NOMO-1 treated with DMSO at 0.1 percent for 48 hours (cell line): ENCODE results near the gene PAX6.

Experiments
- DNase-seq: peaks from one replicate; lab custom pipeline; 2025; ENCODE audit not compliant: unreplicated experiment; lab: John Stamatoyannopoulos, UW

Gene PAX6

DNA sequence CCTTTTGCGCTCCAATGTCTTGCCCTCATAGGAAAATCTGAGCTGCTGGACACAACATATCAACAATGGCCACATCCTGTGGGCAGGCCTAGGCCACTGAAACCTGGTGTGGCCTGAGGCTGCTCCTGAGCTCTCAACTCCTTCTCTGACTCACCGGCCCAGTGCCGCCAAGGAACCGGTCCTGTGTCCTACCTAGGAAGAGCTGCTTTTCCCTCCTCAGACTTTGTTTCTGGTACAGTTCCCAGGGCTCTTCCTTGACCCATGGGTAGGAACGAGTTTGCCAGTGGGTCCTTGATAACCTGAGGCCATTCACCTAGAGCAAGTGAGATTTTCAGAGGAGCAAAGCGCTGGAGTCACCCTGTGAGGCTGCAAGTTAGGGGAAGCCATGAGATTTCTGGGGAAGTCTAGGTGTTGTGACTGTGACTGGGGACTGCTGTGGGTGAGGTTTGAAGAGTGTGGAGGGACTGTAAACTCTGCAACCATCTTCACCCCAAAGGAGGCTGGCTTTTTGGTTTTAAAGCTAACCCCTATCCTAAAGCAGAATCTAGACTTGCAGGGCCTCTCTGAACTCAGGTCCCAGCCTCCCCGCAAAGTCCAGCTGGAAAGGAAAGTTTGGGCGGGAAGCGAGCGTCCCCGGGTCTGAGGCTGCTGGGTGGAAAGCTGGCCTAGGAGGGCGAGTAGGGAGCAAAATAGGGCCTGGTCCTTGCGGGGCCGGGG lies 12.0 kb upstream of the PAX6 start:
- no peak for DNase-seq

DNA sequence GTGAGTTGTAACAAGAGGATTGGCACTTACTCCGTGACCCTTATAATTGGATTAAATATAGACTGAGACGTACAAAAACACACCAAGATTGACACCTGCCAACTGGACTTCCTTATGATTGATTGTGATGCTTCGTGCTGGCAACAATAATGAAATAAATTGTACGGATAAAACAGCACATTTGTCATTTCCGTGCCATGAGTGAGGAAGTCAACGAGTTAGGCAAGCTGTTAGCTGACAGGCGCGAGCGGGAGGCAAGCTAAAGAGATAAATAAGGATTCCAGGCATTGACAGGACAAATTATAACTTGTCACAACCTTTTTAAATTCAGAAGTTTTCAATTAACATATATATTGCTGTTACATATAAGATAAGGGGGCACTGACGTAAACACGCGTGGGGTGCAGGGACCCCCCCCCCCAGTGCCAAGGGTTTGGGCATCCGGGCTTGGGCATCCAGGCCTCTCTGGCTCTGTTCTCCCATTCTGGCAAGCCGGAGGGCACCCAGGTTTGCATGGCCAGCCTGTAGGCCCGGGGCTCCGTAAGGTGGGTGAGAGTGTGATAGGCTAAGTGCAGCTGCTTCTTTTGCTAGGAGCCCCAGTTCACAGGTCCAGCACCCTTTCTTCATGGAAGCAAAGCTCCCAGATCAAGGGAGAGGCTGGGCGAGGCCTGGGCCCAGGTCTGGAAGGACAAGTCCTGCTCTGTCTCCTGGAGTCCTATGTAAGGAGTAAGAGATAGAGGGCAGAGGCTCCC lies 11.2 kb upstream of the PAX6 start:
- no peak for DNase-seq

DNA sequence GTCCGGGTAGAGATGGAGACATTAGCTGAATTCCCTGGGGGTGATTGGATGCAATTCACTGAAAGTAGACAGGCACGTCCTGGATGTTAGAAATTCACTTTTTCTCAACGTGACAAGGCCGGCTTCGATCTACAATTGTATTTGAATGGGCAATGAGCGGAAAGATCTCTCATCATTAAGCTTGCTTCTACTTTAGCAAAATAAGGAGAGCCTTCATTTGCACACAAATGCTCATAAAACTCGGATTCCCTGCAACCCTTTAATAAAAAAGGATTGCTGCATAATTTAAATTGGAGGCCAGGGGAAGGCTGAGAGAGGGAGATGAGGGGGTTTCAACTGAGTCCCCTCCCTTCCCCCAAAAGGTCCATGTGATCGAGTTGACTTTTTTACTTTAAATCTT lies 10.6 kb upstream of the PAX6 start:
- no peak for DNase-seq

DNA sequence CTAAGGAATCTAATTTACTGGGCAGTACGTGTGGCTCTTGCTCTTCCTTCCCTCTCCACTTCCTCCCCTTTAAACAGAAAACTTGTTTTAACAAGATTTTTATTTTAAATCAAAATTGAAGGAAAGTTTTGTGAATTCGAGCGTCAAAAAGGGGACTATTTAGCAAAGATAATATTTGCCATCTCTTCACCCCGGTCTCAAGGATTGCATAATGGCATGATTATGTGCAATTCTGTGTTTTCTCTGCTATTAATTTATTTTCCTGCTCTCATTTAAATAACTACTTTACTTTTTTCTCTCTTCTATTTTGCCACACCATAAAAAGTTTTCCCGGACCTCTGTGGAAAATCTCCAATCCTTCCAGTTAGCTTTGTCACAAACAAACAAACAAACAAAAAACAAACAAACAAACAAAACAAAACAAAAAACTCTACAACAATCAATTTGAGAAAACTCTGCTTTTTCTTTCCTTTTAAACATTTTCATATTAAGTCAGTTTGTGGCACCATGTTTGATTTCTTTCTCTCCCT lies 10.2 kb upstream of the PAX6 start:
- DNase-seq, result no peak

DNA sequence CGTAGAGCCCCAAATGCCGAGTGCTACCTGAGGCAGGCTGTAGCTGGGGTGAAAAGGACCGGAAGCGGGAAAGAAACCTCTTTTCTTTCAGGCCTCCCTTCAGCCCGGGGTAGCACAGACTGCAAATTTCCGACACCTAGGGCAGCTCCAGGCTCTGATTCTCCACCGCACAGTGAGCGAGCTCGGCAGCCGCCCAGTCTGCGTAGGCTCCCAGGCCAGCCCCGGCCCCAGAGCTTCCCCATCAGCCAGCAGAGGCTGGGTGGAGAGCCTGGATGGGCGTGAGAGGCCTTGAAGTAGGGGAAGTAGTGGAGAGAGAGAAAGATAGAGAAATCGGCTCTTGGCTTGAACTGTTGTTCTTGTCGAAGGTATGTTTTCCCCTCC lies 9.3 kb upstream of the PAX6 start:
- DNase-seq, result no peak

DNA sequence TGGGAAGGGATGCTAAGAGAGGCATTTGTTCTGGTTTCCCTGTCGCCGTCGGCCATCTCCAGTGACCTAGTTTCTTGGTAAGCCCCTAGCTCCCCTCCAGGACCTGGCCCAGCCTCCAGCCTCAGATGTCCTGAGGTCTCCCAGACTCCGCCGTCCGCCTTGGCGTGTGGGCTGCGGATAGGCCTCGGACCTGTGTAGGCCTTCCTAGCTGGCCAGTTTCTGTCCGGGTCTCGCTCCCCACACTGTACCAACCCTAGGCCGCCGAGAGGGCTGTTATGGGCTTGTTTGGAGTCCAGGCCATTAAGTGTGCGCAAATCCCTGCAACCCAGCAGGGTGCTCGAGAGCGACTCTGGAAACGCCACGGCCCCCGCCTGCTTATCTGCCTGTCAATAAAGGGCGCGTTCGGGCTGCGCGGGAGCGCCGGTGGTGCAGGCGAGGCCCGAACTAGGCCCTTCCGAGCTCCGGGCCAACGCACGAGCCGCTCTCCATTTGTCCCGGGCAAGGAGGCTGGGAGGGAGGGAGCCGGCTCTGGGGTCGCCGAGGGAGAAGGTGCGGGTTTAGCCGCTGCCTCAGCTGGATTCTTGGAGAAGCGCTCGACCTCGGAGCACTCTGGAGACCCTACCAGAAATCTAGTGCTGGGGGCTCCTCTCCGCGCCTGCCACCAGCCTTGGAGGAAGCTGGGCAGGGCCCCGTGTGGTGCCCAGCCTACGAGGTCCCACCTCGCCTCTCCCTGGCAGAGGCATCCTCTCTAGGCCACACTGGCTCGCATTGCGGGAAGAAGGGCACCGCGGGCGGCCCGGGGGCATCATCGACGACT lies 8.7 kb upstream of the PAX6 start:
- no peak for DNase-seq

DNA sequence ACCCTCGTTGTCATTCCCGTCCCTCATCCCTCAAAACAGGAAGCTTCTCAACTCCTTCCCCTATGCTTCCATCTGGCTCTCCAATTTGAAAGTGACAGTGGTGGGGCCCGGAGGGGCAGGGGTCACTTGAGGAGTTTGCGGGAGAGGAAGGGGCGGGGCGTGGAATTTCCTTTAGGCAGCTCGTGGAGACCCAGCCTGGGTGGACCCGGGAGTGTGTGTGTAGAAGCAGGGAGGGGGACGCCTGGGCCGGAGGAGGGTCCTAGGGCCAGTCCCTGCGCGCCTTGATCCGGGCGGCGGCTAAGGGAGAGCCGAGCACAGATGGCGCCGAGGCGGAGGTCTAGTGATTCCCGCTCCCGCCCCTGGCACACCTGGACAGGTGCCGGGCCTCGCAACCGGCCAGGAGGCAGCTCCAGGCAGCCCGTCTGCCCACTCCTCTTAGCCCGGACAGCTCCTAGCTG lies 7.8 kb upstream of the PAX6 start:
- DNase-seq, result no peak

DNA sequence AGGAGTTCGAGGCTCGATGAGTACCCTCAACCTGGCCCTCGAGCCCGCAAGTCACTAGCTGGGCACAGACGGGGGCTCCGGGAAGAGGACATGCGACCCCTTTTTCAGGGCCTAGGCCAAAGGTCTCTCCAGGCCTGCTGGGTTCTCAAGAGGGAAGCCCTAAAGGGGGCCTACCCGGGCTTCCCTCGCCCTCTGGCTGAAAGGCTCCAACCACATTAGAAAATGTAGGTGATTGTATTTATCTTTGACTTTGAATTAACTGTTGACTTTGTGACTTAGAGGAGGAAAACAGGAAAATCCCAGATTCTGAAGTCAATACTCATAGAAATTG lies 7.3 kb upstream of the PAX6 start:
- no peak for DNase-seq

DNA sequence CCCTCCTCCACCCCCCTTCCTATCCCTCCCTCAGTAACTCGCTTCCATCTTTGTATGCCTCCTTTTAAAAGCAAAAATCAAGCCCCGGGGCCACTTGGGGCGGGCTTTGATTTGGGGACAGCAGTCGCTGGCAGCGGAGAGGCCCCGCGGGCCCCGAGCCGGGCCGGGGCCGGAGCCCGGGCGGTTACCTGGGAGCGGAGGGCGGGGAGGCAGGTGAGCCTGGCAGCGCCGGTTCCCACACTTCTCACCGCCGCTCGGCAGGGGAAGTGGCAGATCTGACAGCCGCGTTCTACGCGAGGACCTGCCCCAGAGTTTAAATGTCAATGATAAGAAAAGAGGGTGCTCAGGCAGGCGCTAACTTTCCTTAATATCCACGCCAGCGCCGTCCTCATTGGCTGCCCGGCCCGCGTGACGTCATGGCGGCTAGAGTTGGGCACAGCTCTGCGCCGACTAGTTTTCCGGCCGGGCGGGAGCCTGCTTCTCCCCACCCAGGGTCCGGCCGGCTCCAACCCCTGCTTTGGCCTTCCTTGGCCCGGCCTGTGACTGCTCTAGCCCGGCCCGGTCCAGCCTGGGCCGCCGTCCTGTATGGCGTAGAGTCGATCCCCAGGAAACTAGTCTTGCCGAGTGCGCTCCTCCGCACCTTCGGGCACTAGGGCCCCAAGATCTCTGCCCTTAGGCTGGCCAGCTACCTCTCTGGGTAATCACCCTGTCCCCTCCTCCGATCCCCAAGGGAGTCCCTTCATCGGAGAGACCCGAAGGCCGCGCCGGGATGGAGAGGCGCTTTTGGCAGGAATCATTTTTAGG lies 6.7 kb upstream of the PAX6 start:
- no peak for DNase-seq

DNA sequence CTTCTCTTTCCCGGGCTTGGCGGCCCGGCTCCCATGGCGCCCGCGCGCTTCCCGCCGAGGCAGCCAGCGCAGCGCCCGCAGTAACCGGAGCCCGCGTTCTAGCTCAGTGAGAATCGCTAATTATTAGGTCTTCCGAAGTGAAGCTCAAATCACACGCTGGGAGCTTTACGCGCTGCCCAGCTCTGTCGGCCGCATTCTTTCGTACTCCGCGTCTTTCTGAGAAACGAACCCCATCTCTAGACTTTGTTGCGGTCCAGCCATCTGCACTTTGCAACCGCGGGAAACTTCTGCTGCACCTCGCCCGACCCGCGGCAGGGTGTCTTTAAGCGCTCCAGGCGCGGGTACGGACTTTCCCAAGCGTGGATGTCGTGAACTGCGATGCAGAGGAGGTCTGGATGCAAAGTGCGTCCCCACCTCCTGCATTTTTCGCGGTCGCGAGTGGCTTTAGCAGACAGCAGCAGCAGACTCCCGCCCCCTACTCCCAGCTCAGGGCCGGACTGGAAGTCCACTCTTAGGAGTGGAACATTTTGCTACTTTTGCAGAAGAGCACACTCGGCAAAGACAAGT lies 6.0 kb upstream of the PAX6 start:
- DNase-seq, result no peak

DNA sequence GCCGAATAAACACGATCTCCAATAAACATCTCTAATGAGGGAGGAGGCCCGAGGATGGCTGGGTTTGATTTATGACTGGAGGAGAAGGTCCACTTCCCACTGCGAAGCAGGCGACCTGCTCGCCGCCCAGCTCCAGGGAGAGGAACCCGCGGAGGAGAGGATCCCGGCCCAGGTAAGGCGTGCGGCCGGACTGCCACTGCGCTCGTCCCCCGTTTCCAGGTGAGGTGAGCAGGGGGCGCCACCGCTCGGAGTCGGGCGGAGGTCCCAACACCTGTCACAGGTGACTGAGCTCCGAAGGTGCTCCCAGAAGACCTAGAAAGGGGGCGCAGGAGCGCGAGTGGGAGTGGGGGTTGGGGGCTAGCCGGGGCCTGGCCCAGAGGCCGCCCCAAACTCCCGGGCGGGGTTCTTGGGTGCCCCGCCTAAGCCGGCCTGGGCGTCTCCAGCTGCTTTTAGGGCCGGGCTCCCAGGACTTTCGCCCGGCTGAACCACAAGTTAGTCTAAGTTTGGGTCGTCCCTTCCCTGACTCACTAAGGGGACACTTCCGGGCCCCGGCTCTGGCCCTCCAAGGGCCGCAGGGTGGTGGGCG lies 5.4 kb upstream of the PAX6 start:
- DNase-seq, result no peak

DNA sequence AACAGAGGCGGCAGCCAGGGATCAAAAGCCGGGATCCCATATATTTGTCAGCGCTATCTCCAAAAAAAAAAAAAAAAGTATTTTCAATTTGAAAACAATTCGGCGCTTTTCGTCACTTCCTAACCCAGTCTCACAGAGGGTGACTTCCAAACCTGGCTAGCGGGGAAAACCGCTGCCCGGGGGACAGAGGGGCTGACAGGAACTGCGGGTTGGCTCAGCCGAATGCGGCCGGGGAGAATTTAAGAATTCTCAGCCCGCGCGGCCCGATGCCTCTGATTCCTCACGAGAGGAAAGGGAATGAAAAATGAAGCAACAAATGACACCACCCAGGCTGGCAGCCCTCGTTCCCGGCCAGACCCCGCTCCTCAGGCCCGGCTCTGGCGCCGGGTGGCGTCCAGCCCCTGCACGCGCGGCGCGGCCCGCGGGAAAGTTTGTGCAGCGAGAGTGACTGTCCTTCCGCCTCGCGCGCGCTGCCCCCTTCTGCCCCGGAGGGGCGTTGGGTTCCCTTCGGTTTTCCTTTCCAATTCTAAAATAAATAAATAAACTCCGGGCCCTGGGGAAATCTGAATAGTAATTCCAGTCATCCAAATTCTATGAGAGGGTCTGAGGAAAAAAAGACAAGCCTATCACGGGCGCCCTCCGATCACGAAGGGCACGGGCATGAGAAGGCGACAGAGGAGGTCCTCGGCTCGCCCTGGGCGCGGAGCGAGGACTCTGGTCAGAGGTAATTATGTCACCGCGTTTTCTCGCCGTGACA lies 4.8 kb upstream of the PAX6 start:
- no peak for DNase-seq

DNA sequence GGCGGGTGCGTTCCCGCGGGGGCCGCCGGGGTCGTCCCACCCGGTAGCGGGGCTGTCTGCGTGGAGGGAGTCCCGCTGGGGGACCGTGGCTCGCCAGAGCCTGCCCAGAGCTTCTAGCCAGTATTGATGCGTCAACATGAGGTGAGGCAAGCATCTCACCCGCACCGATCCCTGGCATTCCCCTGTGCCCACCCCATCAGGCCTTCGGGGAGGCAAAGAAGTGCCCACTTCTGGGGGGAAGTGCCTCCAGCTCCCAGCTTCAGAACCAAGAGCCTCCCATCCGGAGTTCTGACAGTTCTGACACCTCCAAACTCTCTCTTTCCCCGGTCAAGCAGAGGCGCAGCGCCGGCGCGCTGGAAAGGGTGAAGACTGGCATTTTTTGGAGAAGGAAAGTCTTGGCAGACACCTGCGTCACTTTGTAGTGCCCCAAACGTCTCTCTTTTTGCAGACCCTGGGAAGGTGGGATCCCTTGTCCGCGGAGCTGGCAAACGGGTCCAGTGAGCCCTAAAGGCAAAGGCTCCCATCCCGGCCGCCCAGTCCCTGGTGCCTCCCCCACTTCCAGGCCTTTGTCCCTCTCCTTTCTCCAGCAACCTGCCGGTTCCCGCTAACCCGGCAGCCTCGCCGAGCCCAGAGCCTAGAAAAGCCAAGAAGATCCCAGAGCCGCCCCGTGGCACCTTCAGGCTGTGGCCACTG lies 3.2 kb upstream of the PAX6 start:
- DNase-seq, result no peak

DNA sequence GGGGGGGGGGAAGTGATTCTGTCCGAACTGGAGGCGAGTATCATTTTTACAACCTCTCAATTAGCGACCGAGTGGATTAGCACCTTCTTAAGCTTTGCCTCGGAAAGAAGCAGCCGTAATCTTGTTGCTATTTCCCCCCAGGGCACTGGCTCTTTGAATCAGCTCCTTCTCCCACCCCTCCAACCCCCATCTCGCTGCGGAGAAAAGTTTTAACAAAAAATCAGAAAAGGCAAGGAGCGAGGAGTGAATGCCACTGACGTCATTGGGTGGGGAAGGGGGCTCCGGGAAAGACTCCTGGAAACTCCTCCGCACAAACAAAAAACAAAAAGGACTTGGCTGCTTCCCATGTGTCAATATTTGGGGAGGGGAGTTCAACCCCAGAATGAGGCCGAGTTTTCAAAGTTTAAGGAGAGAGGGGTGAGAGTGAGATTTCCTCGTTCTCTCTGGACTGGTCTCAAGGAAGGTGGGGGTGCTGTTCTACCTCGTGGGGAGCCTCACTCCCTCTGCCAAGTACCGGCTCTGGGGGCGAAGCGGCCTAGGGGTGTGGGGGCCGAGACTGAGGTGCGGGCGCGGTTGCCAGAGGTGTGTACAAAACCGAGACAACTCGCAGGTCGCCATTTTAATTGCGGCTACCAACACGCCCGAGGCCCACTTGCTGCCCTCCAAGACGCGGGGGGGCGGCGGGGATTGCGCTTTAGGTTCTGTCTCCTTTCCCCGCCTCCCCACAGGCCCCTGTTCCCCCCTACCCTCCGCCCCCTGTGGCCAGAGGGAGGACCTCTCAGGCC lies 2.5 kb upstream of the PAX6 start:
- DNase-seq, result no peak

DNA sequence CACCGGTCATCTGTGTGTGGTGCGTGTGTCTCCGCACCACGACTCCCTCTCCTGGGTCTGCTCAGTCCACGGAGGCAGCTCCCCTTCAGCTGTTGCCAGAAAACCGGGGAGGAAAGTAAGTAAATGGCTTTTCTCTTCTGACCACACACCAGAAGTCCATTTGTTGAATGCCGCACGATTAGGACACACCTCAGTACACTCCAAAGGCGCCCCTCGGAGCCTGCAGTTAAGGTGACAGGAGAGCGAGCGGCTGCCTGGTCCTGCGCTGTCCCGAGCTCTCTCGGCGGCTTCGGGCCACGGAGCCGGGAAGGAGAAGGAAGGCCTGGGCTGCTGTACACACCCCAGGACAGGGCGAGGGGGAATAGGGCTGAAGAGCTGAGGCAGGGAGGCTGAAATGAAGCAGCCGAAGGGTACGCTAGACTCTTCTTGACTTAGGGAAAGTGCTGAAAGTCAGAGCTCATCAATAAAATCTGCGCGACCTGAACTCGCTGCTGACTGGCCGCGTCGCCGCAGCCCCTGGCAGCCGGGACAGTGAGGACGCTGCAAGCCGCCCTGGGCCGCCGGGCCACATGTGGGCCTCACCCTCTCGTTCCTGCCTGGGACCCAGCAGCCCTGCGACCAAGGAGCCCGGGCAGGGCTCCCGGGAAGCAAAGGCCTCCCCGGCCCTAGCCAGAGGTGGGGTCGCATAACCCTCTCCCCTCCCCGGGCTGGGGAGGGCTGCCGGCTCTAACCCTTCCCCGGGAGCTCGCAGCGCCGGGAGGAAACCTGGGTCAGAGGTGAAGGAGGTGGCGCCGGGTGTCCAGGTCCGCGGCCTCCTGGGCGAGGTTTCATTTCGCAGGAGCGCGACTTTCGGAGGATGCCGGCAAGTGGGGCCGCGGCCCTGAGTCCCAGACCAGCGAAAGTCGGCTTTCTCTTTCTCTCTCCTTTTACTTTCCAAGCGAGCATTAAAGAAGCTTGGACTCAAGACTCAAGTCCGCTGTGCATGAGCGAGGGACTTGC lies 1.6 kb upstream of the PAX6 start:
- DNase-seq, result no peak

DNA sequence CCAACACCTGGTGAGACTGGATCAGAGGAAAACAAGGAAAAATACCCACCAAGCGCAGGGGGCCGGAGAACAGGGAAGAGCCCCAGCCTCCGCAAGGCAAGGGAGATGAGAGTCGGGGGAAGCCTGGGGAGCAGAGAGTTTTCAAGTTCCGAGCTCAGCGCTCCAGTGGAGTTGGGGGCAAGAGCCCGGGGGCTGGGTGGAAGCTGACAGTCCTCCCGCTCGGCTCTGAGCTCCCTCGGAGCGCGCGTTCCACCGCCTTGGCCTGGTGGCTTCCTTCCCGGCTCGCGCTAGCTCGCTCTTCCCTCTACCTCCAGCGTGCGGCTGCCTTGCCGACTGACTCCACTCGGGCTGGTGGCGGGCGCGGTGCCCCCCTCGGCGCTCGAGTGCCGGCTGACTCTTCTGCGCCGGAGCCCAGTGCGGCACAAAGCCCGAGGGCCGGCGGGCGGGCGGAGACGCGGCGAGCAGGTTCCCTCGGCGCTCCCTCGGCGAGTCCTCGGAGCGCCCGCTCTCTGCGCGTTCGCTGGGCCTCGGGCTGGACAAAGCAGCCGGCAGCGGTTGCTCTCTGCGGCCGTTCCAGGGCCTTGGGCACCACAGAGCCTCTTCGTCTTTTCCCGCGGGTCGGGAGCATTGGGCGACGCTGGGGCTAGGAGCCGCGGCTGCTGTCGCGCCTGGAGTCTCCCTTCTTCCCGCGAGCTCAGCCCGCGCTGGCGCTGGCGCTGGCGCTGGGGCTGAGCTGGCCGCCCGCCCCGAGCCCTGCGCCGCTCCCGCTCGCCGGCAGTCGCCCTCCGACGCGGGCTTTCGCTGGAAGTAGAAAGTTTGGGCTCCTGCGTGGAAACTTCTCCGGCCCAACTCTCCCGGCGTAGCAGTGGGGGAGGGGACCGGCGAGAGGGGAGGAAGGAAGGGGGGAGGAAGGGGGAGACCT lies 1.0 kb downstream of the PAX6 start:
- no peak for DNase-seq
